ENCODE measurements around the gene BRD9.
"Not testable (repeated sequence)": the region's sequence is repeated elsewhere in the genome, so short reads cannot be mapped to it uniquely, and the experiment has no call there.

GRCh38 chr5:842402-843221 lies 50.0 kb downstream of the BRD9 start:
- TF ChIP-seq CTCF (IDR thresholded peaks at IDR 0.05; ENCODE audit: low read length); EZH2 (IDR thresholded peaks at IDR 0.05; ENCODE audit: borderline replicate concordance, low read length): not testable (repeated sequence)
